Measurements from ENCODE around the gene BAIAP2L1. TPM values are rescaled to one million over a fixed set of nuclear protein-coding genes. Genes with fewer than 3 reads are reported as not detected.

Gene BAIAP2L1
- total RNA-seq, 4 donors from 2014 or later = 0.85 to 3.2 (median 2.2) TPM

DNA sequence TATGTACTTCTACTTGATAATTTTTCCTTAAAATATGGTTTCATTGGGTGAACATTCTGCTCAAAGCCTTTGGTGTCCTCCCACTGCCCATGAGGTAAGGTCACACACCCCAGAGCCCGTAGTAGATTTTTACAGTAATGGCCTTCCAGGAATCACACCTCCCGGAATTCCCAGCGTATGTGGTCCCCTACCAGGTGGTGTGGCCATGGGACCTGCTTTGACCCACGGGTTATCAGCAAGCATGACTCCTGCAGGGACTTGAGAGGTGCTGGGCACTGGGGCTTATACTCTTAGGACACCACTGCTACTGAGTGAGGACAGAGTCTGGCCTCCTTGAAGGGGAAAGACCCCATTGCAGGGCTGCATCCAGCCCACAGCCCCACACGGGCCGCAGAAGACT, 42.2 kb downstream of the BAIAP2L1 start:
- TF ChIP-seq, protein P1, sequence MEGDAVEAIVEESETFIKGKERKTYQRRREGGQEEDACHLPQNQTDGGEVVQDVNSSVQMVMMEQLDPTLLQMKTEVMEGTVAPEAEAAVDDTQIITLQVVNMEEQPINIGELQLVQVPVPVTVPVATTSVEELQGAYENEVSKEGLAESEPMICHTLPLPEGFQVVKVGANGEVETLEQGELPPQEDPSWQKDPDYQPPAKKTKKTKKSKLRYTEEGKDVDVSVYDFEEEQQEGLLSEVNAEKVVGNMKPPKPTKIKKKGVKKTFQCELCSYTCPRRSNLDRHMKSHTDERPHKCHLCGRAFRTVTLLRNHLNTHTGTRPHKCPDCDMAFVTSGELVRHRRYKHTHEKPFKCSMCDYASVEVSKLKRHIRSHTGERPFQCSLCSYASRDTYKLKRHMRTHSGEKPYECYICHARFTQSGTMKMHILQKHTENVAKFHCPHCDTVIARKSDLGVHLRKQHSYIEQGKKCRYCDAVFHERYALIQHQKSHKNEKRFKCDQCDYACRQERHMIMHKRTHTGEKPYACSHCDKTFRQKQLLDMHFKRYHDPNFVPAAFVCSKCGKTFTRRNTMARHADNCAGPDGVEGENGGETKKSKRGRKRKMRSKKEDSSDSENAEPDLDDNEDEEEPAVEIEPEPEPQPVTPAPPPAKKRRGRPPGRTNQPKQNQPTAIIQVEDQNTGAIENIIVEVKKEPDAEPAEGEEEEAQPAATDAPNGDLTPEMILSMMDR (IDR thresholded peaks at IDR 0.05; ENCODE audit: low read depth) = no peak

GRCh38 chr7:98357751-98358161, 43.1 kb downstream of the BAIAP2L1 start:
- TF ChIP-seq, protein P1 (IDR thresholded peaks at IDR 0.05; ENCODE audit: low read depth) = no peak

- TF ChIP-seq, protein P1 (IDR thresholded peaks at IDR 0.05; ENCODE audit: low read depth) = no peak
These were observed 45.7 kb downstream of the BAIAP2L1 start for GRCh38 chr7:98355250-98355538.

DNA sequence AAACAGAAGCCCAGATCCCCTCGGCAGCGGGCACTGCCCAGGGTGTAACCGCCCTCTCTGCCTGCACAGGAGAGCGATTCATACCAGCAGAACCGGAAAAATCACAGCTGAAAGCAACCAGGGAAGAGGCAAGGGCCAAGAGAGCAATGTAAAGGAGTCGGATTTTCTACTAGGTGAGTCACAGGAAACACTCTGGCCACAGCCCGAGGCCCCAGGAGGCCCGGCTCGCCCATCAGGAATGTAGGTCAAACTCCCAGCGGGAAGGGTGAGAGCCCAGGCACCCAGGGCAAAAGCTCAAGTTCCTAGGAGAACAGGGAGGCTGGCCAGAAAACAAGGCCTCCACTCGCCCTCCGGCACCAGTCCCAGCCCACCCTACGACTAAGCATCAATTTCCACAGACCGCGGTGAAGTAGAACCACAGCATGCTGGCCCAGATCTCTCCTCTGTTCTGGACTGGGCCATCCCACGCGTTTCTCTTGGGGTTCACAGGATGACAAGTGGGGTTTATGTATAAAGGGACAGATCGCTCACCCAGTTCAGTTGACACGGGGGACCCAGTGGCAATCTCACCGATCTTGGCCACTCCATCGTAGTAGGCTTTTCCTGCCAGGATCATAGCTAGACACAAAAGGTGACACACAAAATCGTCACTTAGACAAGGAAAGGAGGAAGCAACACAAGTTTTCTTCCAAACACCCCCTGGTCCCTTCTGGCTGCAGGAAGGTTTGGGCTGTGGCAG, 46.2 kb downstream of the BAIAP2L1 start:
- TF ChIP-seq, protein P1 (IDR thresholded peaks at IDR 0.05; ENCODE audit: low read depth) = no peak

GRCh38 chr7:98354052-98354451, 46.8 kb downstream of the BAIAP2L1 start:
- TF ChIP-seq, protein P1 (IDR thresholded peaks at IDR 0.05; ENCODE audit: low read depth) = no peak

- TF ChIP-seq, protein P1 (IDR thresholded peaks at IDR 0.05; ENCODE audit: low read depth) = no peak
These were observed 48.3 kb downstream of the BAIAP2L1 start for GRCh38 chr7:98352621-98353020.

GRCh38 chr7:98351136-98351535, 49.8 kb downstream of the BAIAP2L1 start:
- TF ChIP-seq, protein P1 (IDR thresholded peaks at IDR 0.05; ENCODE audit: low read depth) = no peak

Measured in subcutaneous adipose tissue (tissue), 4 donors.